Measurements from ENCODE around the gene PDE12. TPM values are rescaled to one million over a fixed set of nuclear protein-coding genes. Genes with fewer than 3 reads are reported as not detected.

PDE12 gene
- total and polyA plus RNA-seq, 10 donors, result 2.2 to 23.9 (median 17.9) TPM

DNA sequence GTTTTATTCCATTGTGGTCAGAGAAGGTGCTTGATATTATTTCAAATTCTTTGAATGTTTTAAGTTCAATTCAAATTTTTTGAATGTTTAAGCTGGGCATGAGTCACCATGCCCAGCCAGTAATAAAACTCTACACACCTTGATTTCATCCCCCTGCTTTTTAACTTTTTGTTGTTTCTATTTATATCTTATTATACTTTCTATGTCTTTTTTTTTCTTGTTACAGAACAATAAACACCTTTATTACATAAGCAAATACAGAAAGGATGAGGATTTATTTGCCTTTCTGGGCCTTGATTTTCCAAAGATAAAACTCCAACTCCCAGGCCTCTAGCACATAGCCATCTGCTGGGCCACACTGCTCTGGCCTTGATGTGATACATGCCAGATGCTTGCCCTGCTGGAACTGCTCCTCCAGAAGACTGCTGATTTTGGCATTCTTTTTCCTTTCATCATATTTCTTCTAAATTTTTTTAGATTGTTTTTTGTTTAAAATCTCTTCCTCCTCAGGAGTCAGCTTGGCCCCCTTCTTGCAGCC is 25.9 kb upstream of the PDE12 start:
- no peak for TF ChIP-seq POLR2AphosphoS5 (IDR thresholded peaks at IDR 0.05)
- TF ChIP-seq, protein P1, sequence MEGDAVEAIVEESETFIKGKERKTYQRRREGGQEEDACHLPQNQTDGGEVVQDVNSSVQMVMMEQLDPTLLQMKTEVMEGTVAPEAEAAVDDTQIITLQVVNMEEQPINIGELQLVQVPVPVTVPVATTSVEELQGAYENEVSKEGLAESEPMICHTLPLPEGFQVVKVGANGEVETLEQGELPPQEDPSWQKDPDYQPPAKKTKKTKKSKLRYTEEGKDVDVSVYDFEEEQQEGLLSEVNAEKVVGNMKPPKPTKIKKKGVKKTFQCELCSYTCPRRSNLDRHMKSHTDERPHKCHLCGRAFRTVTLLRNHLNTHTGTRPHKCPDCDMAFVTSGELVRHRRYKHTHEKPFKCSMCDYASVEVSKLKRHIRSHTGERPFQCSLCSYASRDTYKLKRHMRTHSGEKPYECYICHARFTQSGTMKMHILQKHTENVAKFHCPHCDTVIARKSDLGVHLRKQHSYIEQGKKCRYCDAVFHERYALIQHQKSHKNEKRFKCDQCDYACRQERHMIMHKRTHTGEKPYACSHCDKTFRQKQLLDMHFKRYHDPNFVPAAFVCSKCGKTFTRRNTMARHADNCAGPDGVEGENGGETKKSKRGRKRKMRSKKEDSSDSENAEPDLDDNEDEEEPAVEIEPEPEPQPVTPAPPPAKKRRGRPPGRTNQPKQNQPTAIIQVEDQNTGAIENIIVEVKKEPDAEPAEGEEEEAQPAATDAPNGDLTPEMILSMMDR (IDR thresholded peaks at IDR 0.05 in 8 of 11, conservative IDR thresholded peaks at IDR 0.05 in 3 of 11), result no peak
- intact Hi-C loops (cut with DNase I; ENCODE audit: low total_unique reads), result no loop called here
- H3K36me3 ChIP-seq, result no peaks in the 10 kb centered on the region
- H3K4me3 ChIP-seq, result no peak overlapping the region
- H3K4me1 ChIP-seq, result no peaks in the 10 kb centered on the region
- no peak overlapping the region for H3K27ac ChIP-seq
- no peak for DNase-seq
- H3K27me3 ChIP-seq (replicated peaks in 1 of 7), result no peaks in the 10 kb centered on the region
- H3K9me3 ChIP-seq, result no peaks in the 10 kb centered on the region

GRCh38 chr3:57538465-57538864 is 17.6 kb upstream of the PDE12 start:
- 89 to 98% (median 93%) methylated on average over 3 of the region's 3 CpGs for WGBS, 5 donors
- Histone ChIP-seq H3K36me3 (no peaks in the 10 kb centered on the region), H3K4me3 (no peak overlapping the region), H3K4me1 (no peaks in the 10 kb centered on the region), H3K27me3 (replicated peaks in 1 of 7) (no peaks in the 10 kb centered on the region), H3K27ac (no peak overlapping the region), H3K9me3 (no peaks in the 10 kb centered on the region)
- DNase-seq, result no peak
- TF ChIP-seq POLR2AphosphoS5 (IDR thresholded peaks at IDR 0.05) (no peak), POLR2A (IDR thresholded peaks at IDR 0.05) (no peak)
- TF ChIP-seq, protein P1 (IDR thresholded peaks at IDR 0.05 in 8 of 11, conservative IDR thresholded peaks at IDR 0.05 in 3 of 11), result no peak
- intact Hi-C loops (cut with DNase I; ENCODE audit: low total_unique reads), result no loop called here

- intact Hi-C loops (cut with DNase I; ENCODE audit: low total_unique reads), result no loop called here
Observed at GRCh38 chr3:57544181-57545125, 11.6 kb upstream of the PDE12 start, which contains the start of gene DNAH12. Gene DNAH12, minus strand, starts transcription at chr3:57544344. Its CDS starts 1,474 bp downstream, at chr3:57542870.

More at GRCh38 chr3:57544181-57545125, 11.6 kb upstream of the PDE12 start, which contains the start of gene DNAH12:
- Histone ChIP-seq H3K9me3 (no peaks in the 10 kb centered on the region), H3K27me3 (replicated peaks in 1 of 7) (peaks cover 0 to 20% (median 0%) of the 10 kb centered on the region in 7 donors), H3K4me1 (peaks cover 0 to 11% (median 10%) of the 10 kb centered on the region in 6 donors), H3K36me3 (peaks cover 0 to 3% (median 0%) of the 10 kb centered on the region in 6 donors), H3K4me3 (peak within 1 kb of the TSS in 1 of 8 donors; percentile 30), H3K27ac (no peak within 1 kb of the TSS)
- no peak for DNase-seq
- TF ChIP-seq, protein P1 (IDR thresholded peaks at IDR 0.05 in 8 of 11, conservative IDR thresholded peaks at IDR 0.05 in 3 of 11), result no peak
- TF ChIP-seq POLR2A (IDR thresholded peaks at IDR 0.05), result no peak
- TF ChIP-seq POLR2AphosphoS5 (IDR thresholded peaks at IDR 0.05), result no peak
- 9 to 16% (median 14%) methylated on average over 20 of the region's 20 CpGs for WGBS, 5 donors
